Peyer's patch (tissue), 4 donors: Measurements from ENCODE around the gene TMIGD2.

Experiments used
- CTCF ChIP-seq, 6 experiments: fragments of 450-650 bp in 4 of 6; fragments of 200-600 bp in 2 of 6; sonication (generic) in 1 of 6; IDR thresholded peaks; one replicate each; pipeline ENCODE4 v1.5.1; 2017 to 2019; ENCODE audit warnings: antibody characterized with exemption in 6 of 6, mild to moderate bottlenecking in 3 of 6, moderate library complexity in 1 of 6
- POLR2A ChIP-seq, 2 donors: fragments of 450-650 bp; IDR thresholded peaks; one replicate each; pipeline ENCODE4 v1.5.1; 2017; ENCODE audit warnings: antibody characterized with exemption in 2 of 2, mild to moderate bottlenecking in 2 of 2, moderate library complexity in 2 of 2

DNA sequence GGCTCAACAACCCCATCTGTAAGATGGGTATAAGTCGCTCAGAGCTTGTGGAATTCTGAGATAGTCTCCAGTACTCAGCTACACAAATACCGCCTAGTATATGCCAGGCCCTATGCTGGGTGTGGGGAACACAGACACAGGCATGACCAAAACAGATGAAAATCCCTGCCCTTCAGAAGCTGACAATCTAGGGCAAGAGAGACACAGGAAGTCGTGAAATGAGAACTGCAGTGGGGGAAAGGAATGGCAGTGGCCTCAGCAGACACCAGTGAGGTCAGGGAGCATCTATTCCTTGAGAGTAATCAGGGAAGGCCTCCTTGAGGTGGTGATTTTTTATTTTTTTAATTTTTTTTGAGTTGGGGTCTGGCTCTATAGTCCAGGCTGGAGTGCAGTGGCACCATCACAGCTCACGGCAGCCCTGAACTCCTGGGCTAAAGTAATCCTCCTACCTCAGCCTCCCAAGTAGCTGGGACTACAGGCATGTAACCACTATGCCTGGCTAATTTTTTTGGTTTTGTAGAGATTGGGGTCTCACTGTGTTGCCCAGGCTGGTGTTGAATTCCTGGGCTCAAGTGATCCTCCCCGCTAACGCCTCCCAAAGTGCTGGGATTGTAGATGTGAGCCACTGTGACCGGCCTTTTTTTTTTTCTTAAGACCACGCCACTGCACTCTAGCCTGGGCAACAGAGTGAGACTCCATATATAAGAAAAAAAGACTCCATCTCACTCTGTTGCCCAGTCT, 3.2 kb downstream of the TMIGD2 start:
- TF ChIP-seq CTCF (IDR thresholded peaks at IDR 0.05) = no peak
- TF ChIP-seq POLR2A (IDR thresholded peaks at IDR 0.05) = no peak
